GM20431 (cell line): Measurements from ENCODE around the gene C19orf12.

ENCODE experiments used
- in situ Hi-C: fragments of 300-500 bp; cut with MseI, MboI; formaldehyde crosslinking; loops from one replicate; pipeline ENCODE4 v1.15.0; 2020; ENCODE audit warnings: low sequenced_read_pairs; ENCODE audit not compliant: unreplicated experiment

The C19orf12 gene

GRCh38 chr19:29702161-29702962 lies 12.7 kb downstream of the C19orf12 start:
- in situ Hi-C loops = loop anchor here (10.0 kb wide), 1 partner anchor 98 kb away; the partner anchor contains the start of gene POP4

GRCh38 chr19:29700498-29700897 lies 14.6 kb downstream of the C19orf12 start:
- in situ Hi-C loops = loop anchor here (10.0 kb wide), 1 partner anchor 96 kb away; the partner anchor contains the start of gene POP4

DNA sequence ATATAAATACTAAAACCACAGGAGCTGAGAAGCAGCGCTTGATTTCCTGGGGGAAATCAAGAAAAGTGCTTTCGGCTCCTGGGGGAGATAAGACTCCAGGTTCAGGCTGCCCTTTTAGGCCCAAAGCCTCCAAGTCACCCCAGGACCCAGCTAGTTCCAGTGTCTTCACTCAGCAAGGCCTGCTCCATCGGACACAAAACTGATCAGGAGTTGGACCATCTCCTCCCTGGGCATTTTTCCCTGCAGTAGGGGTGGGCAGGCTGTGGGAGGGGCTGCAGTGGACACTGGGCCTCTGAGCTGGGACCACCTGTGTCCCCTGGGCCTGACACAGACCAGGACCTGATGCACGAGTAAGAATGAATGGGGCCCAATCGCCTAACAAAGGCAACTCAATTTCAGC lies 15.2 kb downstream of the C19orf12 start:
- in situ Hi-C loops = loop anchor here (10.0 kb wide), 1 partner anchor 95 kb away; the partner anchor contains the start of gene POP4

- in situ Hi-C loops = no loop called here
Observed at GRCh38 chr19:29697523-29698261, 17.4 kb downstream of the C19orf12 start.

- in situ Hi-C loops = no loop called here
Observed at GRCh38 chr19:29696565-29696846, 18.6 kb downstream of the C19orf12 start.

- in situ Hi-C loops = no loop called here
Observed at GRCh38 chr19:29695765-29696564, 19.1 kb downstream of the C19orf12 start.

DNA sequence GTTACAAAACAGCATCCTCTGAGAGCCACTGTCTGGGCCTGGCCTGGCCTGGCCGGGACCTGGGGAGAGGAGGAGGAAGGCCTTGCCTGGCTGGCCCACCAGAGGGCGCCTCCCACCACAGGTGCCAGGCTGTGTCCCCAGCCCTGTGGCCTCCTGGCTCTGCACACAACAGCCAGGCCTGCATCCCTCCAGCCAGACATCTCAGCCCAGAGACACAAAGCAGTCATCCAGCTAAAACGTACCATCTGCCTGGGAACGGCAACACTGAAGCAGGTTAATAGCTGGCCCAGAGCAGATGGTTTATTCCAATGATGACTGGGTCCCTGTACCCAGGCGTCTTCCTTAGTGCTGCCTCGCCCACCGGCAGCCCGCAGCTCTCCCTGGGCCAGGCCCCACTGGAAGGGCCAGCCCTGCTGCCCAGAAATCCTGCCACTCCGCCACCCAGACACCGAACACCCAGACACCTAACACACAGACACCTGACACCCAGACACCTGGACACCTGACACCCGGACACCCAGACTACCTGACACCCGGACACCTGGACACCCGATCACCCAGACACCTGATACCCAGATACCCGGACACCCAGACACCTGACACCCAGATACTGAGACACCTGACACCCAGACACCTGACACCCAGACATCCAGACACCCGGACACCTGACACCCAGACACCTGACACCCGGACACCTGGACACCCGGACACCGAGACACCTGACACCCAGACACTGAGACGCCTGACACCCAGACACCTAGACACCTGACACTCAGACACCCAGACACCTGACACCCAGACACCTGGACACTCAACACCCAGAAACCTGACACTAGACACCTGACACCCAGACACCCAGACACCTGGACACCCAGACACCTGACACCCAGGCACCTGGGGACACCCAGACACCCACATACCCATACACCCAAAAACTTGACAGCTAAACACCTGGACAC lies 20.1 kb downstream of the C19orf12 start:
- in situ Hi-C loops = no loop called here

DNA sequence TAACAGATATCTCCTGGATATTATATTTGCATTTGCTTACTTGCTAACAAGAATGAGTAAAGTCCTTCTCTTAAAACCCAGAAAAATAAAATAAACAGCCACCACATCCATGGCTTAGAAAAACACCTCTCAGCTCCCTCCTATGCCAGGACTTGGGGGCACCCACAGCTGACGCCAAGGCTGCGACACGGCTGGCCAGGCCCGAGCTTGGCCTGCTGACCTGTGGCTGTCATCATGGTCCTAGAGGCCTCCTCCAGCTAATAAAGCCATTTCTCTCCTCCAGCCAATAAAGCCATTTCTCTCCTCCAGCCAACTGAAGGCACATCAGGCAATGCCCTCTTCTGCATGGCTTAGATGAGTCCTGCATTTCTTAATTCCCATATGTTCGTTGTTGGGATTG lies 20.9 kb downstream of the C19orf12 start:
- in situ Hi-C loops = no loop called here

GRCh38 chr19:29690842-29691241 lies 24.2 kb downstream of the C19orf12 start:
- in situ Hi-C loops = no loop called here

DNA sequence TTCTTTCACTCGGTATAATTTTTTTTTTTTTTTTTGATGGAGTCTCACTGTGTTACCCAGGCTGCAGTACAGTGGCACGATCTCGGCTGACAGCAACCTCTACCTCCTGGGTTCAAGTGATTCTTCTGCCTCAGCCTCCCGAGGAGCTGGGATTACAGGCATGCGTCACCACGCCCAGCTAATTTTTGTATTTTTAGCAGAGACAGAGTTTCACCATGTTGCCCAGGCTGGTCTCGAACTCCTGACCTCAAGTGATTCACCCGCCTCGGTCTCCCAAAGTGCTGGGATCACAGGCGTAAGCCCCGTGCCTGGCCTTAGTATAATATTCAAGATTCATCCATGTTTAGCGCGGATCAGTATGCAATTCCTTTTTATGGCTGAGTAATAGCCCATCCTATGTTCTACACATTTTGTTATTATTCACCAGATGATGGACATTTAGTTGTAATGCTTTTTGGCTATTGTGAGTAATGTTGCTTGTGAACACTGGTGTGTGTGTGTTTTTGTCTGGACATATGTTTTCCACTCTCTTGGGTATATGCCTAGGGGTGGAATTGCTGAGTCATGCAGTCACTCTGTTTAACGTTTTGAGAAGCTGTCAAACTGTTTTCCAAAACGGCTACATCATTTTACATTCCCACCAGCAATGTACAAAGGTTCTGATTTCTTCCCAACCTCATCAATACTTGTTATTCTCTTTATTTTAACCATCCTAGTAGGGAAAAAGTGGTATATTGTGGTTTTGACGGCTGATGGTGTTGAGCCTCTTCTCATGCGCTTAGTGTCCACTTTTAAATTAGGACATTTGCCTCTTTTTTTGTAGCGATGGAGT lies 26.9 kb downstream of the C19orf12 start:
- in situ Hi-C loops = no loop called here

GRCh38 chr19:29687244-29687896 lies 27.7 kb downstream of the C19orf12 start:
- in situ Hi-C loops = no loop called here

DNA sequence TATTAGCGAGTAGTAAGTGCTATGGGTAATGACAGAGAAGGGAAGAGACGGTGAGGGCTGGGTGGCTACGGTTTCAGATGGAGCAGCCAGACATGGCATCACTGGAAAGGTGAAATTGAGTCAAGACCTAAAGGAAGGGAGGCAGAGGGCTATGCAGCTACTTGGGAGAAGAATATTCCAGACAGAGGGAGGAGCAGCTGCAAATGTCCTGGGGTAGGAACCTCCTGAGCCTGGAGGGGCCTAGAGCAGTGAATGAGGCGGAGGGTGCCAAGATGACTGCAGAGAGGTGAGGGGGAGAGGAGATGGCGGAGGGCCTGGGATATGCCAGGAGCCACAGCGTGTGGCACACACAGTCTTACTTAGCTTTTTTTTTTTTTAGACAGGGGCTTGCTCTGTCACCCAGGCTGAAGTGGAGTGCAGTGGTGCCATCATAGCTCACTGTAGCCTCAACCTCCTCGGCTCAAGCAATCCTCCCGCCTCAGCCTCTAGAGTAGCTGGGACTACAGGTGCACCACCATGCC lies 28.7 kb downstream of the C19orf12 start:
- in situ Hi-C loops = no loop called here

DNA sequence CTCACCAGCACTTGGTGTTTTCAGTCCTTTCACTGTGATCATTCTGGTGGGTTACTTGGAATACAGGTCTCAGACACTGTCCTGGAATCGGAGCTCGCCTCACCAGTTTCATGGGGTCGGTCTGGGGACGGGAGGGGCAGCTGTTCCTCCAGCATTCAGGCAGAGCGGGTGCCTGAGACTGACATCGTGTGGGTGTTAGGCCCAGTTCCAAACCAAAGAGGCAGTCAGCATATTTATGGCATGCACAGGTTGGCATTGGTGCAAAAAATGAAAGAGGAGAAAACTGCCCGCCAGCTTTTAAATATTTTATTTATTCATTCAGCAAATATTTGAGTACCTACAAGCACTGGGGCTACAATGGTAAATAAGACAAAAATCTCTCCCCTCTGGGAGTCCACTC lies 29.7 kb downstream of the C19orf12 start:
- in situ Hi-C loops = no loop called here

DNA sequence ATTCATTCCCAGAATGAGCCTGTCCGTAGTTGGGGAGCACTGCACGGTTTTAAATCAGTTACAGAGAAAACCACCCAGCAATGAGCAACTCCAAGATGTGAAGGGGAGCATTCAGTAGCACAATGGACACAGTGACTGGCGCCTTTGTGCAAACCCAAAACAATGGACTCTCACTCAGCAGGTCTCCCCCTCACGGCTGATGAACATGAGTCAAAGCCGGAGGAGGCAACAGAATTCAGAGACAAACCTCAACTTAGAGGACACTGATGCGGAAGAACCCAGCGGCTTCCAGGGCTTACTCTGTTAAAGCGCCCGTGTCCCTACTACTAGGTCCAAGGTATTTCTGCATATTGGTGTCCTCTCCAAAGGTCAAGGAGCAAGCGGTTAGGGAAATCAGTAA lies 32.1 kb downstream of the C19orf12 start:
- in situ Hi-C loops = no loop called here

- in situ Hi-C loops = no loop called here
Observed at GRCh38 chr19:29682236-29682895, 32.7 kb downstream of the C19orf12 start.

GRCh38 chr19:29681422-29682235 lies 33.4 kb downstream of the C19orf12 start:
- in situ Hi-C loops = no loop called here

DNA sequence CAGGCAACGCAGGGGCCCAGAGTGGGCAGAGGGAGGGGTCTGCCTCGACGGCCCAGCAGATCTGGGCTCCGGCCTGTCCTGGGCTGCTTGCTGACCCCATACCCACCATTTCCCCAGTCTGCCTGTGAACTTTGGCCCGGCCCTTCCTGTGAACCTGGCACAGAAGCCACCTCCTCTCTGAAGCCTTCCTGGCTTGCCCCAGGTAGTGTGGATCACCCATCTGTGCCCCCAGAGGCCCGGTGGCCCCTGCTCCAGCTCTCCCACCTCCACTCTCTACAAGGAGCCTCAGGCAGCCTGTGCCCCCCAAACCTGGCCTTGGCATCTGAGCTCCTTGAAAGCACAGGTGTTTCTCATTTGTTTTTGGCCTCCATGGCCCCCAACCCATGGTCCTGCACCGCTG lies 34.1 kb downstream of the C19orf12 start:
- in situ Hi-C loops = no loop called here
